Left cardiac atrium (tissue), 4 donors: ENCODE results near the gene APCDD1. TPM values are rescaled to one million over a fixed set of nuclear protein-coding genes. Genes with fewer than 3 reads are reported as not detected.
"Not testable (repeated sequence)": the region's sequence is repeated elsewhere in the genome, so short reads cannot be mapped to it uniquely, and the experiment has no call there.

Experiments used
- ATAC-seq, 2 donors: fragments of 200-7000 bp; cut with Tn5 transposase; one replicate each; pipeline ENCODE4 v1.9.1; 2020; ENCODE audit warnings: mild to moderate bottlenecking in 2 of 2, moderate library complexity in 2 of 2
- DNase-seq: peaks from one replicate; pipeline ENCODE4 v3.0.0-alpha.2; 2020
- intact Hi-C, 2 donors: fragments of 100-400 bp; cut with DNase I; formaldehyde crosslinking; loops; one replicate each; pipeline versions ENCODE4 v1.14.1 to v1.15.1; 2022 to 2023
- total RNA-seq, 2 donors: library from RNA; stranded (reverse); fragmentation: NEBNext Ultra II Directional; extraction: Animal tissue kit (Norgen Biotek cat#: 25700); gene quantifications; one replicate each; pipeline ENCODE4 v1.2.1, GENCODE V29; 2021
- donor health status: DM: no; HTN: yes; CAD: no.
- donor health status: DM: no; HTN: yes; CAD: no; lungs with severe emphysema.
- donor health status: DM: yes; HTN: yes; CAD: no.
- donor health status: Dilated cardiomyopathy.

Gene APCDD1
- total RNA-seq, 2 donors from 2014 or later: 48.3 to 55.1 TPM

GRCh38 chr18:10457767-10458166 lies 3.3 kb downstream of the APCDD1 start:
- intact Hi-C loops: no loop called here
- ATAC-seq: no peak
- DNase-seq: no peak

GRCh38 chr18:10458691-10459090 lies 4.3 kb downstream of the APCDD1 start:
- intact Hi-C loops: no loop called here
- no peak for ATAC-seq

GRCh38 chr18:10459587-10459986 lies 5.2 kb downstream of the APCDD1 start:
- DNase-seq: no peak
- ATAC-seq: no peak
- intact Hi-C loops: no loop called here

More at GRCh38 chr18:10458691-10459090, 4.3 kb downstream of the APCDD1 start:
- DNase-seq: no peak

- intact Hi-C loops: no loop called here
- DNase-seq (no peak), ATAC-seq (no peak)
These were observed 6.1 kb downstream of the APCDD1 start for GRCh38 chr18:10460414-10461018.

GRCh38 chr18:10461989-10462388 lies 7.6 kb downstream of the APCDD1 start:
- DNase-seq (no peak), ATAC-seq (no peak)
- intact Hi-C loops: no loop called here

- DNase-seq (no peak), ATAC-seq (no peak)
- intact Hi-C loops: no loop called here
These were observed 8.2 kb downstream of the APCDD1 start for GRCh38 chr18:10462597-10462996.

- DNase-seq (no peak), ATAC-seq (no peak)
- intact Hi-C loops: no loop called here
These were observed 8.7 kb downstream of the APCDD1 start for GRCh38 chr18:10463096-10463495.

GRCh38 chr18:10463741-10464140 lies 9.3 kb downstream of the APCDD1 start:
- ATAC-seq: no peak
- DNase-seq: no peak
- intact Hi-C loops: no loop called here

GRCh38 chr18:10464161-10464648 lies 9.8 kb downstream of the APCDD1 start:
- intact Hi-C loops, ATAC-seq, DNase-seq: not testable (repeated sequence)

- intact Hi-C loops: no loop called here
- ATAC-seq (no peak), DNase-seq (no peak)
These were observed 10.9 kb downstream of the APCDD1 start for GRCh38 chr18:10465174-10465939.

GRCh38 chr18:10470429-10470828 lies 16.0 kb downstream of the APCDD1 start:
- intact Hi-C loops: no loop called here
- no peak for ATAC-seq
- DNase-seq: no peak

- no peak for ATAC-seq
- DNase-seq: no peak
- intact Hi-C loops: no loop called here
These were observed 17.1 kb downstream of the APCDD1 start for GRCh38 chr18:10471574-10471973.

GRCh38 chr18:10473132-10473531 lies 18.7 kb downstream of the APCDD1 start:
- intact Hi-C loops: no loop called here
- DNase-seq (no peak), ATAC-seq (peak in 1 of 2 donors; percentile 47)

GRCh38 chr18:10474309-10474708 lies 19.9 kb downstream of the APCDD1 start:
- intact Hi-C loops: no loop called here
- no peak for DNase-seq
- ATAC-seq: no peak

- ATAC-seq: no peak
- intact Hi-C loops: no loop called here
- DNase-seq: no peak
These were observed 20.8 kb downstream of the APCDD1 start for GRCh38 chr18:10475276-10475653.

GRCh38 chr18:10475654-10476291 lies 21.3 kb downstream of the APCDD1 start:
- intact Hi-C loops: no loop called here
- no peak for DNase-seq
- ATAC-seq: peak in 1 of 2 donors; percentile 21

GRCh38 chr18:10476338-10476791 lies 21.9 kb downstream of the APCDD1 start:
- DNase-seq: no peak
- intact Hi-C loops: no loop called here
- ATAC-seq: no peak

GRCh38 chr18:10477121-10477862 lies 22.9 kb downstream of the APCDD1 start:
- ATAC-seq: no peak
- intact Hi-C loops: no loop called here

GRCh38 chr18:10477863-10478260 lies 23.4 kb downstream of the APCDD1 start:
- DNase-seq: no peak
- intact Hi-C loops: no loop called here
- ATAC-seq: no peak

More at GRCh38 chr18:10477121-10477862, 22.9 kb downstream of the APCDD1 start:
- no peak for DNase-seq
